Activated CD4-positive, alpha-beta T cell treated with anti-CD3 and anti-CD28 coated beads, Interleukin-2, Interleukin-6, amounts not matched to agents 100 ng/mL and 50 ng/mL, durations not matched to agents 16 hours and 8 hours (primary cell): ENCODE measurements around the gene COMT.

Experiments used
- DNase-seq: peaks from one replicate; pipeline ENCODE4 v3.0.0-alpha.2; 2020

The COMT gene

GRCh38 chr22:19971276-19972124, 29.9 kb downstream of the COMT start:
- no peak for DNase-seq

- no peak for DNase-seq
These were observed 30.7 kb downstream of the COMT start for GRCh38 chr22:19972251-19972650.

GRCh38 chr22:19972652-19973550, 31.3 kb downstream of the COMT start:
- DNase-seq: no peak

- no peak for DNase-seq
These were observed 32.1 kb downstream of the COMT start for GRCh38 chr22:19973551-19974267.

- DNase-seq: peak; percentile 38
These were observed 32.8 kb downstream of the COMT start for GRCh38 chr22:19974268-19974861.

GRCh38 chr22:19974935-19975706, 33.5 kb downstream of the COMT start:
- DNase-seq: no peak

GRCh38 chr22:19975707-19976035, 34.1 kb downstream of the COMT start:
- no peak for DNase-seq

- DNase-seq: no peak
These were observed 35.1 kb downstream of the COMT start for GRCh38 chr22:19976671-19977070.

- DNase-seq: no peak
These were observed 36.0 kb downstream of the COMT start for GRCh38 chr22:19977296-19978243.

- DNase-seq: no peak
These were observed 37.2 kb downstream of the COMT start for GRCh38 chr22:19978748-19979147.

- DNase-seq: no peak
These were observed 38.3 kb downstream of the COMT start for GRCh38 chr22:19979712-19980493.

- no peak for DNase-seq
These were observed 39.2 kb downstream of the COMT start for GRCh38 chr22:19980766-19981165.

GRCh38 chr22:19981171-19981960, 39.8 kb downstream of the COMT start:
- DNase-seq: no peak

- DNase-seq: no peak
These were observed 40.7 kb downstream of the COMT start for GRCh38 chr22:19981961-19982920.

GRCh38 chr22:19982991-19983578, 41.5 kb downstream of the COMT start:
- no peak for DNase-seq

- DNase-seq: no peak
These were observed 42.2 kb downstream of the COMT start for GRCh38 chr22:19983741-19984140.

- peak; percentile 19 for DNase-seq
These were observed 42.7 kb downstream of the COMT start for GRCh38 chr22:19984201-19984753.
